HUES48 (cell line): ENCODE data around the gene ATP2B3.
"Not testable (repeated sequence)": the region's sequence is repeated elsewhere in the genome, so short reads cannot be mapped to it uniquely, and the experiment has no call there.

Source experiments
- H3K27ac ChIP-seq: one replicate; pipeline ENCODE4 v1.7.0; 2013; ENCODE audit warnings: low read depth, low read length, inconsistent platforms
- H3K27me3 ChIP-seq: 2 replicates; pipeline ENCODE4 v1.6.1; 2013; ENCODE audit warnings: mild to moderate bottlenecking, low read length; ENCODE audit not compliant: control insufficient read depth, insufficient read depth
- H3K36me3 ChIP-seq: 2 replicates; pipeline ENCODE4 v1.6.1; 2013; ENCODE audit warnings: low read length; ENCODE audit not compliant: control insufficient read depth, insufficient read depth
- H3K4me1 ChIP-seq: 2 replicates; pipeline ENCODE4 v1.6.1; 2013; ENCODE audit warnings: mild to moderate bottlenecking, low read length; ENCODE audit not compliant: control insufficient read depth, insufficient read depth
- H3K4me3 ChIP-seq: 2 replicates; pipeline ENCODE4 v1.5.1; 2013; ENCODE audit warnings: mild to moderate bottlenecking, low read depth, low read length
- H3K9ac ChIP-seq: 2 replicates; pipeline ENCODE4 v1.6.1; 2013; ENCODE audit warnings: mild to moderate bottlenecking, low read depth, low read length, moderate library complexity
- H3K9me3 ChIP-seq: 2 replicates; pipeline ENCODE4 v1.6.1; 2013; ENCODE audit warnings: low read length; ENCODE audit not compliant: control insufficient read depth, insufficient read depth

Gene ATP2B3

GRCh38 chrX:153596981-153597750, 79.7 kb downstream of the ATP2B3 start:
- Histone ChIP-seq H3K27me3 (peaks cover 3% of the 10 kb centered on the region; the same call in 1 of the 2 replicates), H3K27ac (no peak overlapping the region), H3K4me1 (no peaks in the 10 kb centered on the region), H3K9ac (no peak overlapping the region), H3K4me3 (no peak overlapping the region), H3K9me3 (peaks cover 40% of the 10 kb centered on the region), H3K36me3 (peaks cover 17% of the 10 kb centered on the region)

- peak within 1 kb of the TSS; percentile 73 for H3K4me3 ChIP-seq
- H3K27me3 ChIP-seq, result peaks cover 3% of the 10 kb centered on the region; the same call in 1 of the 2 replicates
- H3K9ac ChIP-seq, result peak within 1 kb of the TSS; percentile 48
- H3K27ac ChIP-seq, result no peak within 1 kb of the TSS
- no peaks in the 10 kb centered on the region for H3K4me1 ChIP-seq
- H3K9me3 ChIP-seq, result peaks cover 36% of the 10 kb centered on the region
- H3K36me3 ChIP-seq, result peaks cover 7% of the 10 kb centered on the region; the same call in 1 of the 2 replicates
Measured at GRCh38 chrX:153598541-153599191, 81.2 kb downstream of the ATP2B3 start, which contains the start of gene CCNQ. CCNQ (minus strand) TSS chrX:153599139; CDS start chrX:153599073, 66 bp downstream.

DNA sequence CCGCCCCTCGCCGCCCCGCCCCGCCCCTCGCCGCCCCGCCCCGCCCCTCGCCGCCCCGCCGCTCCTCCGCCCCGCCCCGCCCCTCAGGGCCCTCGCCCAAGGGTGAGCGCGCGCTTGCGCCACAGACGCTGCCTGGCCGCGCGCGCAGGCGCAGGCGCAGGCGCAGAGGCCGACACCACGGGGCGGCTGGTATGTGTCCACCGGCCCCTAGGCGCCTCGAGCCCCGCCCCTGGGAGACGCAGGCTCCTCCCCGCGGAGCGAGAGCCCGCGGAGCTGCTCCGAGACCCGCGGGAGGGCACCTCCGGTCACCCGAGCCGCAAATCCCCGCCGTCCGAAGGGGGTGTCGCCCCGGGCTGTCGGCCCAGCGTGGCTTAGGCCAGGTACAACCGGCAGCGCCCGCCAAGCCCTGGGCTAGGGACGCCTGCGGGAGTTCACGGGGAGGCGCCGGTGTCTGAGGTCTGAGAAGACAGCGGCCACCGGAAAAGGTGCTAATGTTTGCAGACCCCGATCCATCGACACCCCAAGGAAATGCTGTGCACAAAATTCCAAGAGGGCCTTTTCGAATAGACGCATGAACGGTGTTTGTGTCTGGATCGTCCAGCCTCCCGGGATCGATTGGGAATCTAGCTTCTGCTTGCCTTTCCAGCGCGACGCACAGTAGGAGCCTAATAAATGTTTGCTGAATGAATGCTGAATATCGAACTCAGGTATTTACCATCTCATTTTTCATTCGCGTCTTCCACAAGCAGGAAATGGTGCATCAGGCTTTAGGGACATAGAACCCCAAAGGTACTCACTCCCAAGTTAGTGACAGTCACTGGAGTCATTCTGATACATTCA, 82.0 kb downstream of the ATP2B3 start:
- no peak overlapping the region for H3K27ac ChIP-seq
- no peaks in the 10 kb centered on the region for H3K4me1 ChIP-seq
- H3K27me3 ChIP-seq, result peaks cover 3% of the 10 kb centered on the region; the same call in 1 of the 2 replicates

DNA sequence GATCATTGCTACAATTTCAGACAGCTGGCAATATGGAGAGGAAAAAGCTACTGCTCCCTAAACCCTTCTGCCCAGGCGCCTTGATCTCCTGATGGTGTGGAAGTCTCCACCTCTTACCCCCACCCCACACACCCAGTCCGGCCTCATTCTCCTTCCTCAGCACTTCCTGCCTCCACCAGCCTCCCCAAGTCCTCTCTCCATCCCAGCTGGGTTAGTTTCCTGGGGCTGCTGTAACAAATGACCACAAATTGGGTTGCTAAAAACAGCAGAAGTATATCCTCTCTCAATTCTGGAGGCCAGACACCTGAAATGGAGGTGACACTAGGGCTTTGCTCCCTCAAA, 82.6 kb downstream of the ATP2B3 start:
- no peak overlapping the region for H3K27ac ChIP-seq
- peaks cover 3% of the 10 kb centered on the region; the same call in 1 of the 2 replicates for H3K27me3 ChIP-seq
- peak overlapping the region; percentile 73 for H3K4me3 ChIP-seq
- peaks cover 38% of the 10 kb centered on the region for H3K9me3 ChIP-seq
- no peaks in the 10 kb centered on the region for H3K4me1 ChIP-seq
- H3K9ac ChIP-seq, result no peak overlapping the region
- H3K36me3 ChIP-seq, result no peaks in the 10 kb centered on the region

More for the DNA sequence above, 82.0 kb downstream of the ATP2B3 start:
- Histone ChIP-seq H3K9ac (peak overlapping the region; percentile 48), H3K36me3 (no peaks in the 10 kb centered on the region), H3K4me3 (peak overlapping the region; percentile 73), H3K9me3 (peaks cover 36% of the 10 kb centered on the region)

- H3K4me1 ChIP-seq, result no peaks in the 10 kb centered on the region
- H3K27ac ChIP-seq, result no peak overlapping the region
Measured at GRCh38 chrX:153600921-153601320, 83.5 kb downstream of the ATP2B3 start.

DNA sequence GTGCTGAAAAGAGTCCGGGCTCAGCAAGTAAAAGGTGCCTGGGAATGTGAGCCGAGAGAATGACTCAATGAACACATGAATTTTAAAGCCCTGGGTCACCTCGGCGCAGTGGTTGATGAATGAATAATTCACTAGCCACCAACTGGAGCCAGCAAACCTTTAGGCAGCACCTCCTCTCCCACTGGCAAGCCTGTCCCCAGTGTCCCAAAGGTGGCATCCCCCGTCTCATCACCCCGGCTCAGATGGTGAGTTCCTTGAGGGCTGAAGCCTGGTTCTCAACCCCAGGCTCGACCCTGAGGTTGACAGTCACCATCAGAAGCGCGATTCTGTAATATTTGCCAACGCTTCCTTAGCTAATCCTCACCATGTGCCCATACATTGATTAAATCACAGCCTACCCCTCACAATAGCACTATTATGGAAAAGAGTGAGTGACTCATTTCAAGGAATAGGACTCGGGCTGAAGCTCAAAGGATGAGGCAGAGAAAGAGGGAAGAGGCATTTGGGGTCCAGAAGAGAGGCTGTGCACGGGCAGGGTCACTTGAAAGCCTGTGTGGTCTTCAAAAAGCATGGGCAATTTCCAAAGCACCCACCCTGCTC, 84.2 kb downstream of the ATP2B3 start:
- Histone ChIP-seq H3K9ac (no peak overlapping the region), H3K4me1 (no peaks in the 10 kb centered on the region), H3K36me3 (no peaks in the 10 kb centered on the region), H3K4me3 (no peak overlapping the region), H3K27ac (no peak overlapping the region), H3K9me3 (peaks cover 37% of the 10 kb centered on the region), H3K27me3 (peaks cover 3% of the 10 kb centered on the region; the same call in 1 of the 2 replicates)

More at GRCh38 chrX:153600921-153601320, 83.5 kb downstream of the ATP2B3 start:
- Histone ChIP-seq H3K9ac (no peak overlapping the region), H3K9me3 (peaks cover 38% of the 10 kb centered on the region), H3K4me3 (no peak overlapping the region), H3K27me3 (peaks cover 3% of the 10 kb centered on the region; the same call in 1 of the 2 replicates), H3K36me3 (no peaks in the 10 kb centered on the region)

GRCh38 chrX:153602601-153603000, 85.2 kb downstream of the ATP2B3 start:
- Histone ChIP-seq H3K4me1 (no peaks in the 10 kb centered on the region), H3K9me3 (peaks cover 31% of the 10 kb centered on the region), H3K36me3 (no peaks in the 10 kb centered on the region), H3K9ac (no peak overlapping the region), H3K4me3 (no peak overlapping the region), H3K27me3 (peaks cover 6% of the 10 kb centered on the region; the same call in 1 of the 2 replicates), H3K27ac (no peak overlapping the region)

- H3K27ac ChIP-seq, result no peak overlapping the region
- H3K4me1 ChIP-seq, result no peaks in the 10 kb centered on the region
- no peak overlapping the region for H3K9ac ChIP-seq
- H3K36me3 ChIP-seq, result no peaks in the 10 kb centered on the region
- H3K4me3 ChIP-seq, result no peak overlapping the region
- H3K27me3 ChIP-seq, result peaks cover 6% of the 10 kb centered on the region; the same call in 1 of the 2 replicates
- H3K9me3 ChIP-seq, result peaks cover 26% of the 10 kb centered on the region
Measured at GRCh38 chrX:153603131-153603656, 85.8 kb downstream of the ATP2B3 start.

DNA sequence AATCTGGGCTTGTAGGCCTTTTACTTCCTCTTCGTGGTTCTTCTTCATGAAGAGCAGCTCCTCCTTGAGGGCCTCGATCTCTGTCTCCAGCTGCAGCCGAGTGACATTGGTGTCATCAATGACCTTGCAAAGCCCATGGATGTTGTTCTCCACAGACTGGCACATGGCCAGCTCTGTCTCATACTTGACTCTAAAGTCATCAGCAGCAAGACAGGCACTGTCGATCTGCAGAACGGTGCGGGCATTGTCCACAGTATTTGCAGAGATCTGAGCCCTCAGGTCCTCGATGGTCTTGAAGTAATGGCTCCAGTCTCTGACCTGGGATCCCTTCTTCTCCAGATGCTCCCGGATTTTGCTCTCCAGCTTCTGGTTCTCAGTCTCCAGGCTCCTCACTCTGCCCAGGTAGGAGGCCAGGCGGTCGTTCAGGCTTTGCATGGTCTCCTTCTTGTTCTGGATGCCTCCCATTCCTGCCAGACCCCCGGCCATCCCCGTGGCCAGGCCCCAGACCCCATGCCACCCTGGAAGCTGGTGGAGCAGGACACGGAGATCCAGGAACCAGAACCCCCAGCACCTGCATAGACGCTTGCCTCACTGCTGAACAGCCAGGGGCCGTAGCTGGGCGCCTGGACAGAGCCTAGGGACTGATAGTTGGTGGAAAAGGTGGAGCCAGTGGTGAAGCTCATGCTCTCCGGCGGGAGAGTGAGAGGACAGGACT, 87.4 kb downstream of the ATP2B3 start:
- H3K27ac ChIP-seq, H3K4me3 ChIP-seq, H3K36me3 ChIP-seq, H3K9ac ChIP-seq, H3K4me1 ChIP-seq: not testable (repeated sequence)
- Histone ChIP-seq H3K27me3 (peaks cover 20% of the 10 kb centered on the region), H3K9me3 (peaks cover 32% of the 10 kb centered on the region)

DNA sequence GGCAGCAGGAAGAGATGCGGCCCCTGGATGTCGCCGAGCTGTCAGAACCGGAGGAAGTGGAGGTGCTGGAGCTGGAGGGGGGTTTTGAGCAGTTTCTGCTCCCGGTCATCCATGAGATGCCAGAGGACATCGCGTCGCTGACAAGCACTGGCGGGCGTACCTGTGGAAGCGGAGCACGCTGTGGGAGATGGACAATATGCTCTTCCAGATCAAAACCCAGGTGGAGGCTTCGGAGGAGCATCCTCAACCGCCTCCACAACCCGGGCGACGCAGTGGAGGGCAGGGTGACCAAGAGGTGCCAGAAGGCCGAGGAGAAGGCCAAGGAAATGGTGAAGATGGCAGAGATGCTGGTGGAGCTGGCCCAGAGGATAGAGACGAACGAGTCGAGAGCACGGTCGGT, 89.1 kb downstream of the ATP2B3 start:
- no peaks in the 10 kb centered on the region for H3K4me1 ChIP-seq
- H3K27me3 ChIP-seq, result peaks cover 21% of the 10 kb centered on the region
- H3K9me3 ChIP-seq, result peaks cover 27% of the 10 kb centered on the region
- no peaks in the 10 kb centered on the region for H3K36me3 ChIP-seq
- H3K4me3 ChIP-seq, result no peak overlapping the region
- H3K27ac ChIP-seq, result no peak overlapping the region
- no peak overlapping the region for H3K9ac ChIP-seq
